Measurements from ENCODE around the gene KIF19. TPM values are rescaled to one million over a fixed set of nuclear protein-coding genes. Genes with fewer than 3 reads are reported as not detected.
"Not testable (repeated sequence)": the region's sequence is repeated elsewhere in the genome, so short reads cannot be mapped to it uniquely, and the experiment has no call there.

KIF19 gene, protein sequence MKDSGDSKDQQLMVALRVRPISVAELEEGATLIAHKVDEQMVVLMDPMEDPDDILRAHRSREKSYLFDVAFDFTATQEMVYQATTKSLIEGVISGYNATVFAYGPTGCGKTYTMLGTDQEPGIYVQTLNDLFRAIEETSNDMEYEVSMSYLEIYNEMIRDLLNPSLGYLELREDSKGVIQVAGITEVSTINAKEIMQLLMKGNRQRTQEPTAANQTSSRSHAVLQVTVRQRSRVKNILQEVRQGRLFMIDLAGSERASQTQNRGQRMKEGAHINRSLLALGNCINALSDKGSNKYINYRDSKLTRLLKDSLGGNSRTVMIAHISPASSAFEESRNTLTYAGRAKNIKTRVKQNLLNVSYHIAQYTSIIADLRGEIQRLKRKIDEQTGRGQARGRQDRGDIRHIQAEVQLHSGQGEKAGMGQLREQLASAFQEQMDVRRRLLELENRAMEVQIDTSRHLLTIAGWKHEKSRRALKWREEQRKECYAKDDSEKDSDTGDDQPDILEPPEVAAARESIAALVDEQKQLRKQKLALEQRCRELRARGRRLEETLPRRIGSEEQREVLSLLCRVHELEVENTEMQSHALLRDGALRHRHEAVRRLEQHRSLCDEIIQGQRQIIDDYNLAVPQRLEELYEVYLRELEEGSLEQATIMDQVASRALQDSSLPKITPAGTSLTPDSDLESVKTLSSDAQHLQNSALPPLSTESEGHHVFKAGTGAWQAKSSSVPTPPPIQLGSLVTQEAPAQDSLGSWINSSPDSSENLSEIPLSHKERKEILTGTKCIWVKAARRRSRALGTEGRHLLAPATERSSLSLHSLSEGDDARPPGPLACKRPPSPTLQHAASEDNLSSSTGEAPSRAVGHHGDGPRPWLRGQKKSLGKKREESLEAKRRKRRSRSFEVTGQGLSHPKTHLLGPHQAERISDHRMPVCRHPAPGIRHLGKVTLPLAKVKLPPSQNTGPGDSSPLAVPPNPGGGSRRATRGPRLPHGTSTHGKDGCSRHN
- not detected in 2 replicates for total RNA-seq

DNA sequence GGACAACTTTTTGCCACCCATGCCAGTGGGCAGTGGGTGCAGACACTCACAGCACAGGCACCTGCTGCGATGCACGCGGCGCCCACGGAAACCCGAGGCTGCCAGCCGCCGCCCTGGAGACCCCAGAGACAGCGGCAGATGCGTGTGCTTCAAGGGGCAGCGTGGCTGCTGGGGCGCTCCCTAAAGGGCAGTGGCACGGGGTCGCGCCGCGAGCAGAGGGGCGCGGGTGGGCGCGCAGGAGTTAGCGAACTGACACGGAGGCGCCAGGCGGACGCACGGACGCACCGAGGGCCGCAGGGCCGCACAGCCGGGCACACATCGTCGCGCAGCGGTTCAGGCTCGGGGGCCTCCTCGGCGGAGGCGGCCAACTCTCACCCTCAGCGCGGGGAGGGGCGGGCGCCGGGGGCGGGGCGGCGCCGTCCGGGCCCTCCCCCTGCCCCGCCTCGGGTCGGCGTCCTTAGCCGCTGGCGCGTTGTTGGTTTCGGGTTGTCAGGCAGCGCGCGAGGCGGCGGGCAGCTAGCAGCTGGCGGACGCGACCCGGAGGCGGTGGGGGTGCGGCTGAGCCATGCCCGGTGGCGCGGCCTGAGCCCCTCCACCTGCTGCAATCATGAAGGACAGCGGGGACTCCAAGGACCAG is at the start of gene KIF19:
Gene KIF19 (plus strand): TSS at position 484 of the 637 bp plus-strand sequence. CDS start 124 bp downstream, at position 608.
- DNase-seq (ENCODE audit: low read depth) (no peak), FAIRE-seq (no peak)
- TF ChIP-seq, protein P1, sequence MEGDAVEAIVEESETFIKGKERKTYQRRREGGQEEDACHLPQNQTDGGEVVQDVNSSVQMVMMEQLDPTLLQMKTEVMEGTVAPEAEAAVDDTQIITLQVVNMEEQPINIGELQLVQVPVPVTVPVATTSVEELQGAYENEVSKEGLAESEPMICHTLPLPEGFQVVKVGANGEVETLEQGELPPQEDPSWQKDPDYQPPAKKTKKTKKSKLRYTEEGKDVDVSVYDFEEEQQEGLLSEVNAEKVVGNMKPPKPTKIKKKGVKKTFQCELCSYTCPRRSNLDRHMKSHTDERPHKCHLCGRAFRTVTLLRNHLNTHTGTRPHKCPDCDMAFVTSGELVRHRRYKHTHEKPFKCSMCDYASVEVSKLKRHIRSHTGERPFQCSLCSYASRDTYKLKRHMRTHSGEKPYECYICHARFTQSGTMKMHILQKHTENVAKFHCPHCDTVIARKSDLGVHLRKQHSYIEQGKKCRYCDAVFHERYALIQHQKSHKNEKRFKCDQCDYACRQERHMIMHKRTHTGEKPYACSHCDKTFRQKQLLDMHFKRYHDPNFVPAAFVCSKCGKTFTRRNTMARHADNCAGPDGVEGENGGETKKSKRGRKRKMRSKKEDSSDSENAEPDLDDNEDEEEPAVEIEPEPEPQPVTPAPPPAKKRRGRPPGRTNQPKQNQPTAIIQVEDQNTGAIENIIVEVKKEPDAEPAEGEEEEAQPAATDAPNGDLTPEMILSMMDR (IDR thresholded peaks at IDR 0.05; ENCODE audit: insufficient read depth, low read length, severe bottlenecking) = no peak
- H3K4me3 ChIP-seq (ENCODE audit: low read depth, low read length) = no peak within 1 kb of the TSS
- H3K27me3 ChIP-seq (ENCODE audit: control insufficient read depth, insufficient read depth, low read length) = peaks cover 6% of the 10 kb centered on the region
- no peaks in the 10 kb centered on the region for H3K36me3 ChIP-seq (ENCODE audit: control insufficient read depth, insufficient read depth, low read length)

DNA sequence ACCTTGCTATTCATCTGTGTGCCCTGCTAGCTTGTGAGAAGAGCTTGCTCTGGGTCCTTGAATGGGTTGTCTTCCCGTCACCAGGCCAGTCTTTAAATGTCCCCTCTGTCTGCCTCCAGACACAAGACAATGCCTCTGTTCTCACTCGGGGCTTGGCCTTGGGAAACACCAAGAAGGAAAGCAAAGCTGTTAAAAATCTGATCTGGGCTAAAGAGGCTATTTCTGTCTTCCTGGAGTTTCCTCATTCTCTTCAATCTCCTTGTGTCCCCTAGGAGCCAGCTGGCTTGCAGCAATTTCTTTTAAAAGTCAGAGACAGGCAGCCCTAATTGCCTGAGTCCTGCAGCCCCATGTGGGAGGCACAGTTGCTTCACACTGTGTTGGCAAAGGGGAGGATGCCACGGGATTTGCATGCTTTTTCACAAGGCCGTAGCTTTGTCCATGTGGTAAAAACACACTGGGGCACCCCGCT is 49.5 kb upstream of the KIF19 start:
- H3K4me3 ChIP-seq (ENCODE audit: low read depth, low read length) = no peak overlapping the region
- FAIRE-seq = no peak
- peaks cover 15% of the 10 kb centered on the region for H3K27me3 ChIP-seq (ENCODE audit: control insufficient read depth, insufficient read depth, low read length)
- TF ChIP-seq, protein P1 (IDR thresholded peaks at IDR 0.05; ENCODE audit: insufficient read depth, low read length, severe bottlenecking) = no peak
- no peaks in the 10 kb centered on the region for H3K36me3 ChIP-seq (ENCODE audit: control insufficient read depth, insufficient read depth, low read length)
- DNase-seq (ENCODE audit: low read depth) = no peak

- no peak for FAIRE-seq
- Histone ChIP-seq H3K4me3 (ENCODE audit: low read depth, low read length) (no peak overlapping the region), H3K36me3 (ENCODE audit: control insufficient read depth, insufficient read depth, low read length) (no peaks in the 10 kb centered on the region), H3K27me3 (ENCODE audit: control insufficient read depth, insufficient read depth, low read length) (peaks cover 15% of the 10 kb centered on the region)
- TF ChIP-seq, protein P1 (IDR thresholded peaks at IDR 0.05; ENCODE audit: insufficient read depth, low read length, severe bottlenecking) = no peak
- no peak for DNase-seq (ENCODE audit: low read depth)
Measured at GRCh38 chr17:74277935-74278334, 48.1 kb upstream of the KIF19 start.

DNA sequence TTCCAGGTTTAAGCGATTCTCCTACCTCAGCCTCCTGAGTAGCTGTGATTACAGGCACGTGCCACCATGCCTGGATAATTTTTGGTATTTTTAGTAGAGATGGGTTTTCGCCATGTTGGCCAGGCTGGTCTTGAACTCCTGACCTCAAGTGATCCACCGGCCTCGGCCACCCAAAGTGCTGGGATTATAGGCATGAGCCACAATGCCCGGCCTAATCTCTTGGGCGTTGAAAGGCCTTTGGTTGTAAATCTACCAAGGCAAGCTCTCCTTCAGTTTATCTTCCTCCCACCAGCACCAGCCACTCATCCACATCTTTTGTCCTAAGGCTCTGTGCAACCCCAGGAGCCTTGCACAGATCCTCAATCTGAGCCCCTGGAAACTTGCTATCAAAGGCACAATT is 46.4 kb upstream of the KIF19 start:
- not testable (repeated sequence) for FAIRE-seq; H3K27me3 ChIP-seq (ENCODE audit: control insufficient read depth, insufficient read depth, low read length); H3K36me3 ChIP-seq (ENCODE audit: control insufficient read depth, insufficient read depth, low read length); H3K4me3 ChIP-seq (ENCODE audit: low read depth, low read length); DNase-seq (ENCODE audit: low read depth)

DNA sequence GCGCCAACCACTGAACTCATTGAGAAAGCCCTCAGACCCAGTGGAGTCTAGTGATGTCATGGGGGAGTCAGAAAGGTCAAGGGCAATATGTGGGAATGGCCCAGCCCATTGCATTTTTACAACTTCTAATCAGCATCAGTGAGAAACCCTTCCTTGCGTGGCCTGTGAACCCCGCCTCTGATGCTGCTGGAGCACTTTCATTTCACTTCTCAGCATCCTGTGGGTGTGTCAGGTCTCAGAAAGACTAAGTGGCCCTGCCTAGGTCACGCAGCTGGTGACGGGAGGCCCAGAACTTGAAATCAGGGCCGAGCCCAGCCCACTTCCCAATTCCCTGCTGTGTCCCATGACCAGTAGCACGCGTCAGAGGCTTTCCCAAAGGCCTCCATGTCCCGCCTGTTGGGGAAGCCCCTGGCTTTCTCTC is 45.9 kb upstream of the KIF19 start:
- no peak for FAIRE-seq

More for the DNA sequence above, 45.9 kb upstream of the KIF19 start:
- DNase-seq (ENCODE audit: low read depth) = no peak
- TF ChIP-seq, protein P1 (IDR thresholded peaks at IDR 0.05; ENCODE audit: insufficient read depth, low read length, severe bottlenecking) = no peak
- no peak overlapping the region for H3K4me3 ChIP-seq (ENCODE audit: low read depth, low read length)
- no peaks in the 10 kb centered on the region for H3K36me3 ChIP-seq (ENCODE audit: control insufficient read depth, insufficient read depth, low read length)
- H3K27me3 ChIP-seq (ENCODE audit: control insufficient read depth, insufficient read depth, low read length) = peaks cover 4% of the 10 kb centered on the region
